ENCODE data around the gene ZNF710.
A peak's percentile ranks its signal among the peaks of the same experiment; 100 is the strongest.

ZNF710 gene

GRCh38 chr15:90018216-90018831 lies 17.2 kb downstream of the ZNF710 start:
- DNase-seq (ENCODE audit: low spot score), result no peak

GRCh38 chr15:90019611-90020010 lies 18.5 kb downstream of the ZNF710 start:
- no peak for DNase-seq (ENCODE audit: low spot score)

GRCh38 chr15:90020021-90020735 lies 19.1 kb downstream of the ZNF710 start:
- DNase-seq (ENCODE audit: low spot score), result no peak

- DNase-seq (ENCODE audit: low spot score), result no peak
Measured at GRCh38 chr15:90020936-90021507, 19.9 kb downstream of the ZNF710 start.

GRCh38 chr15:90022345-90022744 lies 21.2 kb downstream of the ZNF710 start:
- DNase-seq (ENCODE audit: low spot score), result no peak

- DNase-seq (ENCODE audit: low spot score), result no peak
Measured at GRCh38 chr15:90022905-90023700, 22.0 kb downstream of the ZNF710 start.

GRCh38 chr15:90024406-90024805 lies 23.3 kb downstream of the ZNF710 start:
- DNase-seq (ENCODE audit: low spot score), result no peak

- DNase-seq (ENCODE audit: low spot score), result no peak
Measured at GRCh38 chr15:90025489-90026033, 24.4 kb downstream of the ZNF710 start.

- DNase-seq (ENCODE audit: low spot score), result no peak
Measured at GRCh38 chr15:90028376-90028944, 27.3 kb downstream of the ZNF710 start.

- DNase-seq (ENCODE audit: low spot score), result no peak
Measured at GRCh38 chr15:90029024-90029423, 27.9 kb downstream of the ZNF710 start.

GRCh38 chr15:90030376-90030775 lies 29.3 kb downstream of the ZNF710 start:
- no peak for DNase-seq (ENCODE audit: low spot score)

GRCh38 chr15:90031231-90031791 lies 30.2 kb downstream of the ZNF710 start:
- DNase-seq (ENCODE audit: low spot score), result peak; percentile 58

- no peak for DNase-seq (ENCODE audit: low spot score)
Measured at GRCh38 chr15:90033006-90033405, 31.9 kb downstream of the ZNF710 start.

- DNase-seq (ENCODE audit: low spot score), result no peak
Measured at GRCh38 chr15:90033448-90033847, 32.3 kb downstream of the ZNF710 start.

GRCh38 chr15:90035095-90035839 lies 34.1 kb downstream of the ZNF710 start:
- DNase-seq (ENCODE audit: low spot score), result no peak

GRCh38 chr15:90035840-90036230 lies 34.7 kb downstream of the ZNF710 start:
- DNase-seq (ENCODE audit: low spot score), result no peak

- DNase-seq (ENCODE audit: low spot score), result no peak
Measured at GRCh38 chr15:90036343-90036742, 35.2 kb downstream of the ZNF710 start.

- DNase-seq (ENCODE audit: low spot score), result no peak
Measured at GRCh38 chr15:90036806-90037510, 35.8 kb downstream of the ZNF710 start.

GRCh38 chr15:90037511-90037860 lies 36.4 kb downstream of the ZNF710 start:
- DNase-seq (ENCODE audit: low spot score), result peak; percentile 54

- no peak for DNase-seq (ENCODE audit: low spot score)
Measured at GRCh38 chr15:90037961-90038631, 37.0 kb downstream of the ZNF710 start.

All from AG08395 (cell line).